NT2/D1 (cell line): ENCODE measurements around the gene KCNS3.

Experiments used
- DNase-seq: peaks from one replicate; pipeline ENCODE4 v3.0.0-alpha.2; 2011; ENCODE audit warnings: low read depth, low spot score
- H3K27me3 ChIP-seq: 2 replicates; pipeline ENCODE4 v1.6.0; 2011; ENCODE audit warnings: mild to moderate bottlenecking; ENCODE audit not compliant: insufficient read length, insufficient read depth
- H3K36me3 ChIP-seq: 2 replicates; pipeline ENCODE4 v1.6.1; 2011; ENCODE audit warnings: mild to moderate bottlenecking, low read length, mixed read lengths; ENCODE audit not compliant: insufficient read depth, insufficient read length
- H3K4me1 ChIP-seq: 2 replicates; pipeline ENCODE4 v1.5.1; 2011; ENCODE audit not compliant: insufficient read depth, insufficient read length
- H3K4me3 ChIP-seq: 2 replicates; pipeline ENCODE4 v1.5.1; 2011; ENCODE audit warnings: low read depth; ENCODE audit not compliant: insufficient read length
- H3K9ac ChIP-seq: 2 replicates; pipeline ENCODE4 v1.6.0; 2011; ENCODE audit warnings: low read depth; ENCODE audit not compliant: insufficient read length
- H3K9me3 ChIP-seq: 2 replicates; pipeline ENCODE4 v1.5.1; 2011; ENCODE audit warnings: mild to moderate bottlenecking, low read length; ENCODE audit not compliant: insufficient read depth
- SUZ12 ChIP-seq: IDR thresholded peaks from 2 replicates; pipeline ENCODE4 v1.6.1; 2011; ENCODE audit not compliant: insufficient read length, insufficient read depth; ENCODE audit errors: extremely low read depth
- YY1 ChIP-seq: IDR thresholded peaks from 2 replicates; pipeline ENCODE4 v1.6.1; 2011; ENCODE audit not compliant: insufficient read length, insufficient read depth
- ZNF274 ChIP-seq: IDR thresholded peaks from 2 replicates; pipeline ENCODE4 v1.6.1; 2011; ENCODE audit warnings: mild to moderate bottlenecking, low read depth, low read length

The KCNS3 gene

GRCh38 chr2:17858064-17858463 is 20.4 kb upstream of the KCNS3 start:
- no peak overlapping the region for H3K9ac ChIP-seq
- H3K4me3 ChIP-seq, result no peak overlapping the region
- H3K9me3 ChIP-seq, result no peaks in the 10 kb centered on the region
- TF ChIP-seq ZNF274, result no peak
- no peak for TF ChIP-seq SUZ12
- no peak for TF ChIP-seq YY1
- peaks cover 2% of the 10 kb centered on the region for H3K4me1 ChIP-seq
- no peaks in the 10 kb centered on the region for H3K36me3 ChIP-seq
- no peak for DNase-seq
- H3K27me3 ChIP-seq, result no peaks in the 10 kb centered on the region

DNA sequence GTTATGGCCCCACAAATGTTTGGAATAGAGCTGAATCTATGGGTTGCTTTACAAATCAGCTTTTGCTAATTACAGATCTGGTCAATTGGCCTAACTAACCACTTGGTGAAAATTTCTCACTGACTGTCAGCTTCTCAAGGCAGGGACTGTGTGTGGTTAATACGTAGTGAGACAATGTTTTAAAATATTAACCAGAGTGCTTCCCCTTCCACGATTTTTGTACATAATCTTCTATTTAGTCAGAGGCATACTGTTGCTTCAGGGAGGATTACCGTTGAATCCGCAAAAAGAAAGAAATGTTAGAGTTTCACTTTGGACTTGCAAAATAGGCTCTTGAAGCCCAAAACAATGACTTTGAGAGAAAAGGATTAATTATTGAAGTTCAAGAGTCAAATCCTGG is 14.9 kb upstream of the KCNS3 start:
- no peaks in the 10 kb centered on the region for H3K9me3 ChIP-seq
- H3K36me3 ChIP-seq, result no peaks in the 10 kb centered on the region

DNA sequence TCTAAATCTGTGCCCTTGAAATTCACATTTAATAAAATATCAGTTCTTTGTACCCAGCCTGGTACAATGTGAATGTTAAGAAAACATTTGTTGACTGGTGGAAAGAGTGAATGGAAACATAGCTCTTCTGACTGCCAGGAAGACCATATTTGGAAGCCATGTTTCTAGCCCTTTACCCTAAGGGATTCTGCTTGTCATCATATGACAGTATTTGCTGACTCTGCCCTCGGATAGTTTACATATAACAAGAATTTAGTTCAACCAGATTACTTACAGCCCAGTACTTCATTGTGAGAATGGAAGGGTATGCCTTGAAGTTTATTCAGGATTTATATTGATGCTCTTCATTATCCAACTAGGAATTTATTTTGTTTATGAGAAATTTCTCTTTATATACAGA is 13.8 kb upstream of the KCNS3 start:
- no peak overlapping the region for H3K4me3 ChIP-seq
- H3K9ac ChIP-seq, result no peak overlapping the region
- no peak for DNase-seq
- TF ChIP-seq ZNF274 (no peak), YY1 (no peak), SUZ12 (no peak)
- no peaks in the 10 kb centered on the region for H3K9me3 ChIP-seq
- no peaks in the 10 kb centered on the region for H3K4me1 ChIP-seq
- H3K27me3 ChIP-seq, result no peaks in the 10 kb centered on the region
- no peaks in the 10 kb centered on the region for H3K36me3 ChIP-seq

More for the DNA sequence above, 14.9 kb upstream of the KCNS3 start:
- H3K4me1 ChIP-seq, result no peaks in the 10 kb centered on the region
- no peak for DNase-seq
- H3K27me3 ChIP-seq, result no peaks in the 10 kb centered on the region
- no peak for TF ChIP-seq ZNF274
- no peak for TF ChIP-seq YY1
- TF ChIP-seq SUZ12, result no peak
- H3K4me3 ChIP-seq, result no peak overlapping the region
- no peak overlapping the region for H3K9ac ChIP-seq

GRCh38 chr2:17867133-17867532 is 11.3 kb upstream of the KCNS3 start:
- no peak for DNase-seq
- Histone ChIP-seq H3K4me3 (no peak overlapping the region), H3K9me3 (no peaks in the 10 kb centered on the region), H3K4me1 (no peaks in the 10 kb centered on the region), H3K27me3 (no peaks in the 10 kb centered on the region), H3K36me3 (no peaks in the 10 kb centered on the region), H3K9ac (no peak overlapping the region)
- no peak for TF ChIP-seq SUZ12
- no peak for TF ChIP-seq YY1
- TF ChIP-seq ZNF274, result no peak

DNA sequence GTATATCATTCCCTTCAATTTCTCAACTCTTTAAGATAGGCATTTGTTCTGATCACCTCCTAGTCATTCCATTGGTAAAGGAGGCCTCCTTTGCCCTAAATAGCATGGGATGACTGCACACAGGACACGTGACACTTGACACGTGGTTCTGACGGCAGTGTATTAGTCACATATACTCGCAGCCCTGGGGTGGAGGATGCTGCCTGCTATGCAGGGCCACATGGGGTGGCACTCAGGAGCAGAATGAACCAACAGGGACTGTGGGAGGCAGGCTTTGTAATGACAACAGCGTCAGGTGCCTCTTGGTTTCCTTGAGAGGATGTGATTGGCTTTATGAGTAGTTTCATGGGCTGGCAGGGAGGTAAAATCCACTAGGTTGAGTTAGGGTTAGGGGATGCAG is 9.3 kb upstream of the KCNS3 start:
- Histone ChIP-seq H3K9me3 (no peaks in the 10 kb centered on the region), H3K36me3 (no peaks in the 10 kb centered on the region), H3K27me3 (peaks cover 2% of the 10 kb centered on the region), H3K9ac (no peak overlapping the region), H3K4me1 (no peaks in the 10 kb centered on the region), H3K4me3 (no peak overlapping the region)
- no peak for TF ChIP-seq ZNF274
- TF ChIP-seq SUZ12, result no peak
- TF ChIP-seq YY1, result no peak
- no peak for DNase-seq

DNA sequence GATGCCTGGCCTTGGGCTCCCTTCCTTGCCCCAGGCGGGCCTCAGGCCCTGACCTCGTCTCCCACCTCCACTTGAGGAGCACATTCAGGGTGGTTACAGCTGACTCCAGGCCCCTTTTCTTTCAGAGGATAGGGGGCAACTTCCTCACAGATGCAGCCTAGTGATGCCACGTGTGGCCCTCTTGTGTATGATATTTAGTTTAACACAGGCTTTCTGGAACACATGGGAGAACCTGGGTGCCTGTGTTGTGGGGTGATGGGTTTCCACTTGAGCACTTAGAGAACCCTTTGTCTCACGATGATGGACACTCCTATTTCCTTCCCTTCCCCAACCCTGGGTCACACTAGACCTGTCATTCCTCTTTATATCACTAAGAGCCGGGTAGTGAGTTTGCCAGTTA is 6.8 kb upstream of the KCNS3 start:
- no peak for TF ChIP-seq YY1
- TF ChIP-seq ZNF274, result no peak
- TF ChIP-seq SUZ12, result no peak
- no peaks in the 10 kb centered on the region for H3K36me3 ChIP-seq
- peaks cover 18% of the 10 kb centered on the region for H3K27me3 ChIP-seq
- no peak for DNase-seq
- no peaks in the 10 kb centered on the region for H3K9me3 ChIP-seq
- no peak overlapping the region for H3K4me3 ChIP-seq
- no peaks in the 10 kb centered on the region for H3K4me1 ChIP-seq
- H3K9ac ChIP-seq, result no peak overlapping the region

- H3K9me3 ChIP-seq, result no peaks in the 10 kb centered on the region
- H3K36me3 ChIP-seq, result no peaks in the 10 kb centered on the region
Observed at GRCh38 chr2:17873021-17873420, 5.4 kb upstream of the KCNS3 start.

DNA sequence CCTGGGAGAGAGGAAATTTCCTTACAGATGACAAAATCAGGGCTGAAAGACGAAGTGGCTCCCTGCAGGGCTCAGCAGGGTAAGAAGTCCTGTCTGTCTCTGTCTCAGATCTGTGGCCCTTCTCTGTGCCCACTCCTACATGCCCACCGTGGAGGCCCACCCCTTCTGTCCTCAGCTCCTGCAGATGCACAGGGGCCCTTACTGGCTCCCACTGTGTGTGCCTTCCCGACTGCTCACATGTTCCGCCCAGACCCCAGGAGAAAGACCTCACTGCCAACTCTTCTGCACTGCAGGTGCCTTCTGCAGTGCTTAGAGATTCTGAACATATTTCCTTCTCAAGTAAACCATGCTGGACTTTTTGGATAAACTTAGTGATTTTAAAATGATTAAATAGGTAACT is 1.9 kb upstream of the KCNS3 start:
- Histone ChIP-seq H3K4me3 (no peak overlapping the region), H3K27me3 (peaks cover 55% of the 10 kb centered on the region), H3K4me1 (peaks cover 6% of the 10 kb centered on the region), H3K9me3 (no peaks in the 10 kb centered on the region), H3K9ac (no peak overlapping the region), H3K36me3 (no peaks in the 10 kb centered on the region)
- no peak for DNase-seq
- TF ChIP-seq YY1 (no peak), ZNF274 (no peak), SUZ12 (no peak)

More at GRCh38 chr2:17873021-17873420, 5.4 kb upstream of the KCNS3 start:
- H3K9ac ChIP-seq, result no peak overlapping the region
- TF ChIP-seq YY1, result no peak
- TF ChIP-seq ZNF274, result no peak
- TF ChIP-seq SUZ12, result no peak
- peaks cover 32% of the 10 kb centered on the region for H3K27me3 ChIP-seq
- no peak for DNase-seq
- no peaks in the 10 kb centered on the region for H3K4me1 ChIP-seq
- no peak overlapping the region for H3K4me3 ChIP-seq
